ENCODE data around the gene USP17L27. TPM values are rescaled to one million over a fixed set of nuclear protein-coding genes. Genes with fewer than 3 reads are reported as not detected.

Gene USP17L27
- total and polyA plus RNA-seq, 2 of the 8 experiments (the other 6 are each of a cell fraction or from before 2014, with no cell fraction given), result not detected

- H2BK20ac ChIP-seq (ENCODE audit: low read length), result no peak overlapping the region
- no peaks in the 10 kb centered on the region for H3K27me3 ChIP-seq (replicated peaks in 1 of 4; ENCODE audit: control insufficient read depth in 3 of 4, extremely low read depth in 1 of 4, insufficient read depth in 3 of 4, low read length in 3 of 4)
- DNase-seq (ENCODE audit: low read depth in 1 of 2, low spot score in 2 of 2) (no peak), FAIRE-seq (no peak)
- H3K56ac ChIP-seq (replicated peaks; ENCODE audit: insufficient read length, low read depth, low read length), result no peak overlapping the region
- ChIA-PET POLR2A (ENCODE audit: partially characterized antibody) (no interaction called here), CTCF (ENCODE audit: partially characterized antibody) (no interaction called here)
- H3K27ac ChIP-seq (ENCODE audit: low read depth, low read length), result no peak overlapping the region
- H3K18ac ChIP-seq (ENCODE audit: extremely low read depth, low read length), result no peak overlapping the region
- no peak overlapping the region for H2AFZ ChIP-seq (ENCODE audit: low read length)
- whole genome bisulfite sequencing, 2 experiments (ENCODE audit: extremely low coverage in 1 of 2, insufficient coverage in 1 of 2, insufficient read length in 1 of 2, insufficient replicate concordance in 2 of 2, low coverage in 1 of 2, low lambda C conversion rate in 2 of 2, missing lambda C conversion rate in 1 of 2), result 95% methylated on average over 1 of the region's 1 CpG; no CpG with 5 or more reads in 1 of the 2 experiments
- no peak overlapping the region for H3K4me3 ChIP-seq (ENCODE audit: extremely low read depth in 1 of 4, insufficient read depth in 2 of 4, low read depth in 3 of 4, low read length in 4 of 4)
- no peak overlapping the region for H2BK5ac ChIP-seq (ENCODE audit: low read depth, low read length)
- no peak for TF ChIP-seq FOSL1 (IDR thresholded peaks at IDR 0.05; ENCODE audit: insufficient read depth, low read depth, low read length)
- TF ChIP-seq EP300 (IDR thresholded peaks at IDR 0.05; ENCODE audit: borderline replicate concordance in 1 of 2, low read depth in 2 of 2, low read length in 2 of 2), result no peak
- TF ChIP-seq RXRA (IDR thresholded peaks at IDR 0.05; ENCODE audit: insufficient read depth, low read depth, low read length), result no peak
- TF ChIP-seq EZH2 (IDR thresholded peaks at IDR 0.05; ENCODE audit: low read depth, low read length, severe bottlenecking), result no peak
- TF ChIP-seq KDM1A (IDR thresholded peaks at IDR 0.05; ENCODE audit: borderline replicate concordance, low read length), result no peak
- no peak for TF ChIP-seq KDM5A (IDR thresholded peaks at IDR 0.05; ENCODE audit: low read length)
- TF ChIP-seq POLR2AphosphoS5 (IDR thresholded peaks at IDR 0.05; ENCODE audit: low read depth, low read length), result no peak
- TF ChIP-seq SP1 (IDR thresholded peaks at IDR 0.05; ENCODE audit: low read depth, low read length), result no peak
- no peak for TF ChIP-seq TAF1 (IDR thresholded peaks at IDR 0.05; ENCODE audit: low read depth, low read length)
- H3K4ac ChIP-seq (replicated peaks; ENCODE audit: insufficient read length, low read depth, low read length), result no peak overlapping the region
- H4K20me1 ChIP-seq (replicated peaks in 1 of 2; ENCODE audit: control insufficient read depth in 1 of 2, insufficient read depth in 2 of 2, low read length in 2 of 2), result no peaks in the 10 kb centered on the region
- H4K5ac ChIP-seq (ENCODE audit: insufficient read length, low read depth, low read length), result no peak overlapping the region
- no peak overlapping the region for H3K4me2 ChIP-seq (ENCODE audit: insufficient read depth in 1 of 2, low read depth in 2 of 2, low read length in 2 of 2)
- no peaks in the 10 kb centered on the region for H3K36me3 ChIP-seq (ENCODE audit: control insufficient read depth in 2 of 4, insufficient read depth in 4 of 4, low read length in 3 of 4)
- H4K8ac ChIP-seq (ENCODE audit: extremely low read depth, insufficient read depth, low read length), result no peak overlapping the region
- no peaks in the 10 kb centered on the region for H3K23me2 ChIP-seq (ENCODE audit: low read depth, low read length)
- H2BK120ac ChIP-seq (replicated peaks; ENCODE audit: low read depth, low read length), result no peak overlapping the region
- no peak overlapping the region for H3K14ac ChIP-seq (ENCODE audit: insufficient read length)
- no peaks in the 10 kb centered on the region for H3K4me1 ChIP-seq (replicated peaks in 1 of 4; ENCODE audit: control insufficient read depth in 3 of 4, insufficient read depth in 4 of 4, low read length in 3 of 4)
- no peak overlapping the region for H3K9ac ChIP-seq (replicated peaks in 1 of 4; ENCODE audit: extremely low read depth in 1 of 4, low read depth in 3 of 4, low read length in 3 of 4)
- H3K79me2 ChIP-seq (ENCODE audit: control insufficient read depth in 1 of 2, insufficient read depth in 2 of 2, low read length in 2 of 2), result no peaks in the 10 kb centered on the region
- no peak overlapping the region for H2BK12ac ChIP-seq (ENCODE audit: low read depth, low read length)
- H4K91ac ChIP-seq (replicated peaks; ENCODE audit: insufficient read length, low read length), result no peak overlapping the region
- H3K23ac ChIP-seq (ENCODE audit: insufficient read length), result no peak overlapping the region
- H2AK5ac ChIP-seq (ENCODE audit: low read depth, low read length), result no peak overlapping the region
- H3K9me3 ChIP-seq (ENCODE audit: insufficient read depth in 2 of 2, low read depth in 1 of 2, low read length in 1 of 2), result peaks cover under 1 to 32% of the 10 kb centered on the region in 2 experiments; a peak in 3 of 4 replicates
- no peak overlapping the region for H2BK15ac ChIP-seq (ENCODE audit: low read length)
- no peaks in the 10 kb centered on the region for H3K79me1 ChIP-seq (ENCODE audit: low read depth, low read length)
Observed at GRCh38 chr4:9384126-9384525, 40.2 kb downstream of the USP17L27 start.

Data from H1 (cell line).